SK-N-MC (cell line): ENCODE results near the gene PVALEF.

ENCODE experiments used
- DNase-seq: peaks from one replicate; pipeline ENCODE4 v3.0.0-alpha.2; 2011; ENCODE audit warnings: low read depth, low spot score
- H3K27ac ChIP-seq: fragments of 200-600 bp; sonication (generic); 2 replicates; pipeline ENCODE4 v1.5.1; 2016; ENCODE audit warnings: mixed run types
- H3K36me3 ChIP-seq: fragments of 200-600 bp; sonication (generic); 2 replicates; pipeline ENCODE4 v1.6.1; 2017; ENCODE audit warnings: antibody characterized with exemption, low read length, mixed read lengths; ENCODE audit not compliant: insufficient read depth
- H3K4me3 ChIP-seq: fragments of 200-600 bp; sonication (generic); 2 replicates; pipeline ENCODE4 v1.5.1; 2016
- H3K9ac ChIP-seq: fragments of 200-600 bp; sonication (generic); 2 replicates; pipeline ENCODE4 v1.8.0; 2017; ENCODE audit warnings: mixed run types, mixed read lengths; ENCODE audit not compliant: insufficient read length
- H3K9me3 ChIP-seq: fragments of 200-600 bp; sonication (generic); 2 replicates; pipeline ENCODE4 v1.6.1; 2017; ENCODE audit warnings: low read depth, mild to moderate bottlenecking, antibody characterized with exemption, low read length, moderate library complexity, mixed read lengths
- EZH2 ChIP-seq: fragments of 200-600 bp; sonication (generic); IDR thresholded peaks from one replicate; pipeline ENCODE4 v1.6.1; 2017; ENCODE audit warnings: antibody characterized with exemption
- FOXP2 ChIP-seq: optimal IDR thresholded peaks from 2 replicates; pipeline ENCODE3; 2011; ENCODE audit warnings: mild to moderate bottlenecking, moderate library complexity; ENCODE audit not compliant: insufficient read depth; ENCODE audit errors: extremely low read length, control extremely low read depth
- POLR2AphosphoS5 ChIP-seq: IDR thresholded peaks from 2 replicates; pipeline ENCODE4 v1.6.1; 2012; ENCODE audit warnings: mild to moderate bottlenecking, low read depth, low read length, borderline replicate concordance

PVALEF gene

GRCh38 chr17:81132770-81133723, 32.3 kb upstream of the PVALEF start:
- Histone ChIP-seq H3K36me3 (no peaks in the 10 kb centered on the region), H3K27ac (no peak overlapping the region), H3K9me3 (no peaks in the 10 kb centered on the region), H3K4me3 (no peak overlapping the region), H3K9ac (no peak overlapping the region)
- DNase-seq: no peak
- TF ChIP-seq FOXP2 (no peak), POLR2AphosphoS5 (no peak), EZH2 (no peak)

- no peak overlapping the region for H3K27ac ChIP-seq
- no peak overlapping the region for H3K9ac ChIP-seq
- DNase-seq: no peak
- no peak for TF ChIP-seq POLR2AphosphoS5
- no peaks in the 10 kb centered on the region for H3K36me3 ChIP-seq
- H3K4me3 ChIP-seq: no peak overlapping the region
- no peaks in the 10 kb centered on the region for H3K9me3 ChIP-seq
Observed at GRCh38 chr17:81134064-81134781, 31.1 kb upstream of the PVALEF start.

GRCh38 chr17:81135505-81136278, 29.6 kb upstream of the PVALEF start:
- Histone ChIP-seq H3K36me3 (no peaks in the 10 kb centered on the region), H3K9me3 (no peaks in the 10 kb centered on the region), H3K27ac (no peak overlapping the region), H3K4me3 (no peak overlapping the region), H3K9ac (no peak overlapping the region)
- DNase-seq: no peak
- TF ChIP-seq POLR2AphosphoS5: no peak
- TF ChIP-seq FOXP2: no peak
- TF ChIP-seq EZH2: no peak

GRCh38 chr17:81136366-81136765, 28.9 kb upstream of the PVALEF start:
- TF ChIP-seq EZH2 (no peak), FOXP2 (no peak), POLR2AphosphoS5 (no peak)

GRCh38 chr17:81137248-81137647, 28.1 kb upstream of the PVALEF start:
- H3K4me3 ChIP-seq: no peak overlapping the region
- H3K36me3 ChIP-seq: no peaks in the 10 kb centered on the region
- no peaks in the 10 kb centered on the region for H3K9me3 ChIP-seq
- no peak for TF ChIP-seq FOXP2
- no peak for TF ChIP-seq EZH2
- TF ChIP-seq POLR2AphosphoS5: no peak
- no peak overlapping the region for H3K27ac ChIP-seq
- no peak for DNase-seq
- no peak overlapping the region for H3K9ac ChIP-seq

More at GRCh38 chr17:81136366-81136765, 28.9 kb upstream of the PVALEF start:
- Histone ChIP-seq H3K9me3 (no peaks in the 10 kb centered on the region), H3K9ac (no peak overlapping the region), H3K36me3 (no peaks in the 10 kb centered on the region), H3K27ac (no peak overlapping the region), H3K4me3 (no peak overlapping the region)
- DNase-seq: no peak

GRCh38 chr17:81138083-81138482, 27.2 kb upstream of the PVALEF start:
- Histone ChIP-seq H3K36me3 (no peaks in the 10 kb centered on the region), H3K9ac (no peak overlapping the region), H3K27ac (no peak overlapping the region), H3K4me3 (no peak overlapping the region), H3K9me3 (no peaks in the 10 kb centered on the region)
- TF ChIP-seq EZH2 (no peak), POLR2AphosphoS5 (no peak), FOXP2 (no peak)
- no peak for DNase-seq

- Histone ChIP-seq H3K4me3 (no peak overlapping the region), H3K9ac (no peak overlapping the region), H3K9me3 (no peaks in the 10 kb centered on the region), H3K36me3 (no peaks in the 10 kb centered on the region), H3K27ac (no peak overlapping the region)
- no peak for TF ChIP-seq FOXP2
- no peak for TF ChIP-seq EZH2
- TF ChIP-seq POLR2AphosphoS5: no peak
- DNase-seq: no peak
Observed at GRCh38 chr17:81138500-81138899, 26.8 kb upstream of the PVALEF start.

GRCh38 chr17:81139428-81139827, 25.9 kb upstream of the PVALEF start:
- no peak overlapping the region for H3K9ac ChIP-seq
- no peak for DNase-seq
- no peak overlapping the region for H3K27ac ChIP-seq
- no peaks in the 10 kb centered on the region for H3K9me3 ChIP-seq
- H3K36me3 ChIP-seq: no peaks in the 10 kb centered on the region
- TF ChIP-seq EZH2: no peak
- no peak for TF ChIP-seq FOXP2
- no peak for TF ChIP-seq POLR2AphosphoS5
- H3K4me3 ChIP-seq: no peak overlapping the region

GRCh38 chr17:81140018-81140417, 25.3 kb upstream of the PVALEF start:
- TF ChIP-seq POLR2AphosphoS5 (no peak), EZH2 (no peak), FOXP2 (no peak)
- H3K36me3 ChIP-seq: no peaks in the 10 kb centered on the region
- H3K4me3 ChIP-seq: no peak overlapping the region

More at GRCh38 chr17:81140018-81140417, 25.3 kb upstream of the PVALEF start:
- Histone ChIP-seq H3K27ac (no peak overlapping the region), H3K9me3 (no peaks in the 10 kb centered on the region), H3K9ac (no peak overlapping the region)
- DNase-seq: no peak
